ENCODE data around the gene NT5C. TPM values are rescaled to one million over a fixed set of nuclear protein-coding genes. Genes with fewer than 3 reads are reported as not detected.

NT5C gene
- total RNA-seq, 1 donor from 2014 or later, result 13.5 TPM

- Mint-ChIP-seq H3K27ac (ENCODE audit: unreplicated experiment) (peak overlapping the region; percentile 97), H3K9me3 (ENCODE audit: unreplicated experiment) (no peaks in the 10 kb centered on the region), H3K4me1 (ENCODE audit: unreplicated experiment) (peaks cover 52% of the 10 kb centered on the region), H3K27me3 (ENCODE audit: unreplicated experiment) (peaks cover 7% of the 10 kb centered on the region), H3K4me3 (ENCODE audit: unreplicated experiment) (peak overlapping the region; percentile 79), H3K36me3 (ENCODE audit: low read depth, unreplicated experiment) (peaks cover 9% of the 10 kb centered on the region)
- DNase-seq (ENCODE audit: low spot score), result peak; percentile 83
- TF ChIP-seq, protein P1, sequence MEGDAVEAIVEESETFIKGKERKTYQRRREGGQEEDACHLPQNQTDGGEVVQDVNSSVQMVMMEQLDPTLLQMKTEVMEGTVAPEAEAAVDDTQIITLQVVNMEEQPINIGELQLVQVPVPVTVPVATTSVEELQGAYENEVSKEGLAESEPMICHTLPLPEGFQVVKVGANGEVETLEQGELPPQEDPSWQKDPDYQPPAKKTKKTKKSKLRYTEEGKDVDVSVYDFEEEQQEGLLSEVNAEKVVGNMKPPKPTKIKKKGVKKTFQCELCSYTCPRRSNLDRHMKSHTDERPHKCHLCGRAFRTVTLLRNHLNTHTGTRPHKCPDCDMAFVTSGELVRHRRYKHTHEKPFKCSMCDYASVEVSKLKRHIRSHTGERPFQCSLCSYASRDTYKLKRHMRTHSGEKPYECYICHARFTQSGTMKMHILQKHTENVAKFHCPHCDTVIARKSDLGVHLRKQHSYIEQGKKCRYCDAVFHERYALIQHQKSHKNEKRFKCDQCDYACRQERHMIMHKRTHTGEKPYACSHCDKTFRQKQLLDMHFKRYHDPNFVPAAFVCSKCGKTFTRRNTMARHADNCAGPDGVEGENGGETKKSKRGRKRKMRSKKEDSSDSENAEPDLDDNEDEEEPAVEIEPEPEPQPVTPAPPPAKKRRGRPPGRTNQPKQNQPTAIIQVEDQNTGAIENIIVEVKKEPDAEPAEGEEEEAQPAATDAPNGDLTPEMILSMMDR (IDR thresholded peaks at IDR 0.05; ENCODE audit: unreplicated experiment), result peak; percentile 89
These were observed 26.1 kb downstream of the NT5C start for GRCh38 chr17:75105126-75106080.

DNA sequence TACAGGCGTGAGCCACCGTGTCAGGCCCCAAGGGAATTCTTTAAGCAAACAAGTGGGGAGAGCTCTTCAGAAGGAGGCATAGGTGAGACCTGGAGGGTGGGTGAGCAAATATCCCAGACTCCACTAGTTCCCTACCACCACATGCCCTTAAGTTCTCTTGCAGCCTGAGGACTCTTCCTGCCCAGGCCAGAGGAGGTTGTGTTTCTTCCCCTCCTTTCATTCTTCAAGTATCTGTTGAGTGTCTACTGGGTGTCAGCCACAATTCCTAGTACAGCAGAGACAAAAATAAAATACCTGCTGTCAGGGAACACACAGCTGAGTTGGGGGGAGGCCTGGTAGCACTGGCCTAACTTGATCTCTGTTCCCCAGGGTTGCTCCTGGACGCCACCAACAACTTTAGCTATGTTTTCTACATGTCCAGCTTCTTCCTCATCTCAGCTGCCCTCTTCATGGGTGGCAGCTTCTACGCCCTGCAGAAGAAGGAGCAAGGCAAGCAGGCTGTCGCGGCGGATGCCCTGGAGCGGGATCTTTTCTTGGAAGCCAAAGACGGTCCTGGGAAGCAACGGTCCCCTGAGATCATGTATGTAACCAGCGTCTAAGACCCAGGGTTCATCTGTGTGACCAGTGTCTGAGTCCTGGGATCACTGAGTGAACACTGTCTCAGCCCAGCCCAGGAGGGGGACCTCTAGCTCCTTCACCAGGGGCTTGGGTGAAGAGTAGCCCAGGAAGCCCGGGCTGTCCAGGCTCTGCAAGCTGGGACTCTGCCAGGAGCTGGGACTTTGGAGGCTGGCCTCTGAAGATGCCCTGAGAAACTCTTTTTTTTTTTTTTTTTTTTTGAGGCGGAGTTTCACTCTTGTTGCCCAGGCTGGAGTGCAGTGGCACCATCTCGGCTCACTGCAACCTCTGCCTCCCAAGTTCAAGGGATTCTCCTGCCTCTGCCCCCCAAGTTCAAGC, 27.7 kb downstream of the NT5C start:
- Mint-ChIP-seq H3K4me1 (ENCODE audit: unreplicated experiment) (peaks cover 52% of the 10 kb centered on the region), H3K36me3 (ENCODE audit: low read depth, unreplicated experiment) (peaks cover 12% of the 10 kb centered on the region), H3K4me3 (ENCODE audit: unreplicated experiment) (peak overlapping the region; percentile 67), H3K27ac (ENCODE audit: unreplicated experiment) (peak overlapping the region; percentile 67), H3K27me3 (ENCODE audit: unreplicated experiment) (peaks cover 4% of the 10 kb centered on the region), H3K9me3 (ENCODE audit: unreplicated experiment) (no peaks in the 10 kb centered on the region)
- no peak for DNase-seq (ENCODE audit: low spot score)
- TF ChIP-seq, protein P1 (IDR thresholded peaks at IDR 0.05; ENCODE audit: unreplicated experiment), result no peak

DNA sequence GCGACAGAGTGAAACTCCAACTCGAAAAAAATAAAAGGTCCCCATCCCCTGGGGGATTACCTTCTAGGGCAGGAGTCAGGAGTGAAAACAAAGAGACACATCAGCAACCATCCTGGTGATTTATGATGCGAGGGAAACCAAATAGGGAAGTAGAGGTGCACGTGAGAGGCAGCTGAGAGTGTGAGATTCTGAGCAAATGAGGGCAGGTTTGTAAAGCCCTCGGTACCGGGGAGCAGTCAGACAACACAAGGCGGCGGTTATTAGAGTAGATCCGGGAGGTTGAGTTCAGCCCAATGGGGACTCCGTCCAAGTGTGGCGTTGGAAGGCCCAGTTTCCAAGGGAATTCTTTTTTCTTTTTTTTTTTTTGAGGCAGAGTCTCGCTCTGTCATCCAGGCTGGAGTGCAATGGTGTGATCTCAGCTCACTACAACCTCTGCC, 29.1 kb downstream of the NT5C start:
- Mint-ChIP-seq H3K4me3 (ENCODE audit: unreplicated experiment) (peak overlapping the region; percentile 8), H3K27me3 (ENCODE audit: unreplicated experiment) (peaks cover 5% of the 10 kb centered on the region), H3K27ac (ENCODE audit: unreplicated experiment) (peak overlapping the region; percentile 55), H3K9me3 (ENCODE audit: unreplicated experiment) (no peaks in the 10 kb centered on the region), H3K36me3 (ENCODE audit: low read depth, unreplicated experiment) (peaks cover 21% of the 10 kb centered on the region), H3K4me1 (ENCODE audit: unreplicated experiment) (peaks cover 52% of the 10 kb centered on the region)
- TF ChIP-seq, protein P1 (IDR thresholded peaks at IDR 0.05; ENCODE audit: unreplicated experiment), result no peak
- no peak for DNase-seq (ENCODE audit: low spot score)

DNA sequence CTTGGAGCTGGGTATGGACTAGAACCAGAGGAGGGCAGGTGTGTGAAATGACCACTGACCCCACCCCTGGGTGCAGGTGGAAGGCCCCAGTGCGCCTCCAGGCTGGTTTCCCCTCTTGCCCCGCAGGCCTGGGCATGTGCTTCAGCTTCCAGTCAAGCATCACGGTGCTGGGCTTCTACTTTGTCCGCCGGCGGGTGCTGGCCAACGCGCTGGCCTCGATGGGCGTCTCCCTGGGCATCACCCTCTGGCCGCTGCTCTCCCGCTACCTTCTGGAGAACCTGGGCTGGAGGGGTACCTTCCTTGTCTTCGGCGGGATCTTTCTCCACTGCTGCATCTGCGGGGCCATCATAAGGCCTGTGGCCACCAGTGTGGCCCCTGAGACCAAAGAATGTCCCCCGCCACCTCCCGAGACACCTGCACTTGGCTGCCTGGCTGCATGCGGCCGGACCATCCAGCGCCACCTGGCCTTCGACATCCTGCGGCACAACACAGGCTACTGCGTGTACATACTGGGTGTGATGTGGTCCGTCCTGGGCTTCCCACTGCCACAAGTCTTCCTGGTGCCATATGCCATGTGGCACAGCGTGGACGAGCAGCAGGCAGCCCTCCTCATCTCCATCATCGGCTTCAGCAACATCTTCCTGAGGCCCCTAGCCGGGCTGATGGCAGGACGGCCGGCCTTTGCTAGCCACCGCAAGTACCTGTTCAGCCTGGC, 31.5 kb downstream of the NT5C start:
- peaks cover 38% of the 10 kb centered on the region for H3K4me1 Mint-ChIP-seq (ENCODE audit: unreplicated experiment)
- H3K36me3 Mint-ChIP-seq (ENCODE audit: low read depth, unreplicated experiment), result peaks cover 11% of the 10 kb centered on the region
- no peaks in the 10 kb centered on the region for H3K9me3 Mint-ChIP-seq (ENCODE audit: unreplicated experiment)
- TF ChIP-seq, protein P1 (IDR thresholded peaks at IDR 0.05; ENCODE audit: unreplicated experiment), result no peak
- no peak overlapping the region for H3K27ac Mint-ChIP-seq (ENCODE audit: unreplicated experiment)
- H3K4me3 Mint-ChIP-seq (ENCODE audit: unreplicated experiment), result no peak overlapping the region
- DNase-seq (ENCODE audit: low spot score), result no peak
- peaks cover 6% of the 10 kb centered on the region for H3K27me3 Mint-ChIP-seq (ENCODE audit: unreplicated experiment)
